Amygdala (tissue), 56 donors: ENCODE data around the gene ZNF554.
A peak's percentile ranks its signal among the peaks of the same experiment; 100 is the strongest.

Source experiments
- DNase-seq, 56 donors: peaks; one replicate each; lab custom pipeline; 2025; lab: John Stamatoyannopoulos, UW

The ZNF554 gene

DNA sequence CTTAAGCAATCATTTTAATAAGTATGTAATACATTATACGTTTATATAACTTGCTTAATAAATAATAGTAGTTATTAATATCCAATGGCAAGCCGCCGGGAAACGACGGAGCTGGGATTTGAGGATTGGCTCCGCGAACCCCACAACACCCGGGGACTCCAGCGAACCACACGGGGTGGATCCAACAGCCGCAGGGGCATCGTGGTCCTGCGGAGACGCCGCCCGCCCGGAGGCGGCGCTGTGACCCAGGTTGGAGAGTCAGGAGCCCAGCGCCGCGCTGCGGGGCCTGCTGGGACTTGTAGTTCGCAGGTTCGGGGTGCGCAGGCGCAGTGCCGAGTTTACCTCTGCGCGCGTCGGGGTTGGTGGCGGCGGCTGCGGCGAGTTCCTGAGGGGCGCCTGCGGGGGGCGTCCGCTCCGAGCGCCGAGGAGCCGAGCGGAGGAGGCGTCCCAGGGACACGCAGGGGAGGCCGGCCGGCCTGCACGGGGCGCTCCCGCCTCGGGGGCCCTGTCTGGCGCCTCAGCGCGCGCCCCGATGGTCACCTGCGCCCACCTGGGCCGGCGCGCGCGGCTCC, at the start of gene ZNF554:
ZNF554 (plus strand) TSS at position 329 of the 572 bp plus-strand sequence; CDS start at position 533, 204 bp downstream.
- DNase-seq = peak; percentile 58 to 96 (median 87)

DNA sequence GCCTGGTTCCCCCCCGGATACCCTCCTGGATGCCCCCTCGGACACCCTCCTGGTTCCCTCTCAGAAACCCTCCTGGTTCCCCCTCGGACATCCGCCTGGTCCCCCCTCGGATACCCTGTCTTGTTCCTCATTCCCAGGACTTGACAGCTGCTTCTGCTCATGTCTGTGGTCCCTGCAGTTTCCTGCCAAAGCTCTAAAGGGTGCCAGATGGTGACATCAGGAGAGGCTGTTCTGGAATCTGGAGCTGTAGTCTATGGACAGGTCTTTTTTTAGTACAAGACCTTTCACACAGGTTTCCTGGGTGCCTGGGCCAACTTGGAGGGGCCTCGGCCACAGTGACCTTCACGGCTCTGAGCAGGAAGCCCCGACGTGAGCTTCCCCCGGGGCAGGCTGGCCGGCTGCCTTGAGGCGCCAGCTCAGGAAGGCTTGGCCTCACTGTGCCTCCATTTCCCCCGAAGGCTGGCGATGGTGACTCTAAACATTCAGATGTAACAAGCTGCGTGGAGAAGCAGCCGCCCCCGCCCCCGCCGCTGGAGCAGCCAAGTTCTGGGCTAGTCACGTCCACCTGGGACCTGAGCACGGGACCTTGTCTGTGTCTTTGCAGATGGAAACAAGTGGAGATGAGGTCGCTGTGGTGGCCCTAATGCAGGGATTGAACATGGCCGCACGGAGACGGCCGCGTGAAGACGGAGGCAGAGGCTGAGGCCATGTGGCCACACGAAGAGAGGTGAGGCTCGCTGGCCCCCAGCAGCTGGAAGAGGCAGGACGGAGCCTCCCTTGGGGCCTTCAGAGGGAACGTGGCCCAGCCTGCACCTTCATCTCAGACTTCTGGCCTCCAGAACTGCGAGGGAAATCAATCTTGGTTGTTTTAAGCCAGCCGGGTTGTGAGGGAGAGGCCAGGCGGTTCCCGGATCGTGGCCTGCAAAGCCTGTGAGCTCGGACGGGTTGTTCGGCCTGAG, 49.3 kb upstream of the ZNF554 start:
- peak in 22 of 56 donors; percentile 6 to 50 (median 26) for DNase-seq

DNA sequence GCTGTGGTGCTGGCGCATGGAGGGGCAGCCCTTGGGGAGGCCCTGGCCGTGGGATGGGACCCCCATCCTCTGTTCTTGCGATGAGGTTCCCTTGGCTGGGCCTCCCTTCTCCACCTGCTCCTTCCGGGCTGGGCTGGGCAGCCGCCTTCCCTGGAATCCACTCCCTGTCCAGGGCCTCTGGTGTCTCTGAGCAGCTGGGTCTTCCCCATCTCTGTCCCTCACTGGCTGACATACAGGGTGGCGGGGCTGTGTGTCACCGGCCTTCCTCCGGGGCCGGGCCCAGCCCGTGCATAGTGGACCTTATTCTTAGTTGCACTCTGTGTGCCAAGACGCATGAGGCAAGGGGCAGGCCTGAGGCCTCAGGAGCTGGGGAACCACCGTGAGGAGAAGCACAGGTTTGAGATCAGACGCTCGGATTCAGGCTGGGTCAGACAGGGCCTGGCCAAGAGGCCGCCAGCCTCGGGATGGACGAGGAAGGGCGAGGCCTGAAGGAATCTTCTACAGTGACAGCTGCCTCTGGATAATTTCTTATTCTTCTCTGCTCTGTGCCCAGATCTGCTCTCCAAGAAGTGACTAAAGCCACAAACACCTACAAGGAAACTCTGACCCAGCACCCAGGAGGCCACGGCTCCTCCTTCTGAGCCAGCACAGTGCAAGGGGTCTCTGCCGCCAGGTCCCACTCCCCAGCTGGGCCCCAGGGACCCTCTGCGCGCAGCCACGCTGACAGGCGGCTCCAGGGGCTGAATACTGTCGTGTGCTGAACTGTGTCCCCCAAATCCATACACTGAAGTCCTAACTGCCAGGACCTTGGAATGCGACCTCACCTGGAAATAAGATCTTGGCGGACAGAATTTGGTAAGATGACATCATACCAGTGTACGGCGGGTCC, 47.6 kb upstream of the ZNF554 start:
- no peak for DNase-seq

DNA sequence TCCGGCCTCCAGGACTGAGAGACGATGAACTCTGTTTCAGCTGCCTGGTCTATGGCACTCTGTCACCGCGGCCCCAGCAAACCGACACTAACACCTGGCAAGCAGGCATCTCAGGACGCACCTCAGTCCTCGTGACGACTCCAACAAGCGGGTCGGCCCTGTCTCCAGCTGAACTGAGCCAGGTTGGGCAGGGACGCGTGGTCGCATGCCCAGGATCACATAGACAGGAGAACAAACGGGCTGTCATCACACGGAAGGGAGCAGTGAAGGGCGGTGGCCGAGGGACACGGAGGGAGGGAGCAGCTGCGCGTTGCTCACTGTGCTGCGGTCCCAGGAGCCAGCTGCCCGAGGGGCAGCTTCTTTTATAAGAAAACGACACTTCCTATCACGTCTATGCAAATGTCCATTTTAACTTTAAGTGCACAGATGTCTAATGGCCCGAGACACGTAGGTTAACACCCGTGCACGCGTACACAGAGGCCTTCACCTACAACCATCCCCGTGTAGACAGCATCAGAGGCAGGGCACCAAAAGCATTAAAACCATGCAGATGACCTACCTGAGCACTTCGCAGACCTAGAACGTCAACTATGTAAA, 45.5 kb upstream of the ZNF554 start:
- no peak for DNase-seq

DNA sequence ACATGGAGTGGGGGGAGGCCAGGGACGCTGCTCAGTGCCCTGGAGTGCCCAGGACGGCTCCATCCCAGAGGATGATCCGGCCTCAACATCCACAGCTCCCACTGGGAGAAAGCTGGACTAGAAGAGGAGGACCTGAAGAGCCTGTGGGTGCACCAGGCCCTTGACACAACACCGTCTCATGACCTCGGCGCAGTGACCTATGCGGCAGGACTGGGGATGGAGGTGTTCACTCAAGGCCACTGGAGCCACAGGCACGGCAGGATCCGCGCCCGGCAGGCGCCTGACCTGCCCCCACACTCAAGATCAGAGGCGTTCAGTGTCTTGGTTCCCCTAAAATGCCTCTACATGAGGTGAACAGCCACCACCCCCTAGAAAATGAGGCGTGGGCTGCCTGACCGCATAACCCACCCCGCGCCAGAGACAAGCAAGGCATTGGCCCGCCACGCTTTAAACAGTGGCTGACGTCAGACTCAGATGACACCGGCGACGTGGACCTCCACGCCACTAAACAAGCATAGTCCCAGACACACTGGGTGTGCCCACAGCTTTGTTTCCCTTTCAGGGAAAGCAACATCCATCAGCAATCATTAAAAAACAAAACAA, 44.6 kb upstream of the ZNF554 start:
- peak in 14 of 56 donors; percentile 13 to 57 (median 26) for DNase-seq

DNA sequence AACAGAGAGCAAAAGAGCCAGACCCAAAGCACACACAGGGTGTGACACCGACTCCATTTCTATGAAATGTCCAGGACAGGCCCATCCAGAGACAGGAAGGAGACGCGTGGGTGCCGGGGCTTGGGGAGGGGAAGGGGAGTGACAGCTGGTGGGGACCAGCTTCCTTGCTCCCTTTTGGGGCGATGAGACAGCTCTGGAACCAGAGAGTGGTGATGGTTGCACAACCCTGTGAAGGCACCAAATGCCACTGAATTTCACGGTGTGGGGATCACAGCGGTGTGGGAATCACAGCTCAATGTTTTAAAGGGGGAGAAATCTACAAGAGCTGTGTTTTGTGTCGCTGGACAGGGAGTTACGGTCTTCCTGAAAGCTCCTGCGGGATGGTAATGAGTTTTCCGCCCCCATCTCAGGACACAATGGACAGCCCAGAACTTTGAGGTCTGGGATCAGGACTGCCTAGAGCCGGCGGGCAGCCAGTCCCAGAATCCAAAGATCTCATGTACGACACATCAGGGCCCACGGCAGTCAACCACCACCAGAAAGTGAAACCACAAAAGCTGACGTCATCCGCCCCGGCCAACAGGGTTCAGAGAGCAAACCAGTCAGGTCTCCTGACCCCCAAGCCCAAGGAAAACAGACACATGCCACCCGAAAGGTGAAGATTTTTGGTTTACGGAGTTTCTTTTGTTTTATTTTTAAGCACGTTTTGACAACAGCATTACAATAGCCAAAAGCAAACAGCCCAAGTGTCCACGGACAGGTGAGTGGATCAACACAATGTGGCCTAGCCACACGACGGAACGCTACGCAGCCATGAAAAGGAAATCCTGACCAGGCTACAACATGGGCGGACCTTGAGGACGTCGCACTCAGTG, 43.9 kb upstream of the ZNF554 start:
- DNase-seq = peak in 27 of 56 donors; percentile 4 to 57 (median 22)

DNA sequence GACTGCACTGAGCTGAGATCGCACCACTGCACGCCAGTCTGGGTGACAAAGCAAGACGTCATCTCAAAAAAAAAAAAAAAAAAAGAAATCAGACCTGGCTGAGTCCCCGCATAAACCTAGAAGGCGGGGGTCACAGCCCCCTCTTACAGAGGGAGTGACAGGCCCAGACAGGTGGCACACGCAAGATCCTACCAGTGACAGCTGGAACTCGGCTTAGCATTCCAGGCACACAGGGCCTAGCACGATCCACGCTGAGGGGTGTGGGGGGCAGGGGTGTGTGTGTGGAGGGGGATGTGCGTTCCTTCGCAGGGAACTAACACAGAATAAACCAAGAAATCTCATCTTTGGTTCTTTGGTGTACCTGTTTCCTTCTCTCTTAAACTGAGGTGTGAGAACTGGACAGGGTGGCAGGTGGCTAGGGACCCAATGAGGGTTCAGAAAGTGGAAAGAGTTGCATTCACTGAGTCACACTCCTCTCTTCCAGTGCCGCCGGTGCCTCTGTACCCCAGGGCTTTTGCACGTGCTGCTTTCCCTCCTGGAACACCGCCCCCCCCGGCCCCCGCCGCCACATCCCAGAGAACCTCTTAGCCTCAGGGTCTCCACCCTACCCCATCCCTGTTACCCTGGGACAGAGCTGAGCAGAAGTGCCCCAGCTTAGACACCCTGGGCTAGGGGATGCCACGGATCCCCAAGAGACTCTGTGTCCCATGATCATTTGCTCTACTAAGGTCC, 41.5 kb upstream of the ZNF554 start:
- DNase-seq = no peak

DNA sequence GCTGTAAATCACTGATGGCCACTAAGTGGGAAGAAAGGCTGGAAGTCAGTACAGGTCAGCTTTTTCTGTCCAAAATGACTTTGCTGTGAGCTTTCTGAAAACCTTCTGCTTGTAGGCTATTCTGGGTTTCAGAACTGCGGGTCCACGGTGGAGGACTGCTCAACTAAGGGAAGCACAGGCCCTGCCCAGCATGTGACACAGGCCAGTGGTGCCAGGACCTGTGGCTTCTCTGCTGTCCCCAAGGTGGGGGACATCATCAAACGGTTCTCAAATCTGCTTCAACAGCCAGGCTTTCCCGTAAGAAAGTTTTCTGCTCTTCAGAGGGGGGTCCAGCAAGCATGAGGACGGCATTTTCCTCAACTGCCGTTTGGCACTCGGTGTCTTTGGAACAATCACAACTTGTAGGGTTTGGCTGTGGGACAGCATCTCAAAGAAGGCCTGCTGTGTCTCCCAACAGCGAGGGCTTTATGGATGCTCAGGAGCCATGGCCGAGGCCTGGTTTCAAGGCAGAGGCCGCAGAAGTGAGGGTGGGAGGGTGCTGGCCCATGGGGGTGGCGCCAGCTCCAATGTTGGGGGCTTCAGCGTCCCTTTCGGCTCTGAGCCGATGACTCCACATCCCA, 40.4 kb upstream of the ZNF554 start:
- DNase-seq = peak in 47 of 56 donors; percentile 5 to 79 (median 54)

DNA sequence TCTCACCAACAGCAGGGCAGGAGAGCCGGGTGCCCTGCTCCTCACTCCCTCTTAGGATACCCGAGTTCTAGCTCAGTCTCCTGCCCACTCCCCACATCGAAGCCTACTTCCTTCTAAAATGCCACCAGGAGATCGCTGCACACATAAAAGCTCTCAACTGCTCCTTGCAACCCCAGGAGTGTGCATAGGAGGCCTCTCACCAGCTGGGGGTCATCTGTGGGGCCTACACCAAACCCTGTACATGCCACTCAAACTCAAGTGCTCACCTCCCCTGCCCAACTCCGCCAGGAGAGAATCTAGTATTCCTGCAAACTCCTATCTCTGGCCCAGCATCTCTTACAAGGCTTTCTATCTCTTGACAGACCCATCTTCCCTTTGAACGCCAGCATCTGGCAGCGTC, 39.4 kb upstream of the ZNF554 start:
- no peak for DNase-seq

DNA sequence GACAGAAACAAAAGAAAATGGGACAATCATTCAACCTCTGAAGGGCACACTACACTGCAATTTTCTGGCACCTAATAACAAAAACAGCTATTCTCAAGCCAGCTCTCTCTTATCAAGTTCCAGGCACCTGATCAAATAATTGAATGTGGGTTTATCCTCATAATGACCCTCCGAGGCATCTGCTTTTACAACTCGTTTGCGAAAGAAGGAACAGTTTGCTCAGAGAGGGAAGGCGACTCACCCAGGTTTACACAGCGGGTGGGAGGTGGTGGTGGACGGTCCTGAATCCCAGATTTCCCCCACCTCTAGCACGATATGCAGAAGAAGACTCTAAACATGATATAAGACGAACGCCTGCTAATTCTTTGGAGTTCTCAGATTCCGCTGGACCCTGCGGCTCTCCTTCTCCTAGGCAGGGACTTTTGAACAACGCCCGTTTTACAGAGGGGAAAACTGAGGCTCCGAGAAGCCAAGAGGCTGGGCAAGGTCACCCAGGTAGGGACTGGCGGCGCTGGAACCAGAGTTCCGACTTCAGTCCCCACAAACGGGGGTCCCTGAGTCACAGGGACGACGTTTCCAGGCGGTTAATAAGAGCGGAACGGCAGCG, 37.2 kb upstream of the ZNF554 start:
- no peak for DNase-seq

DNA sequence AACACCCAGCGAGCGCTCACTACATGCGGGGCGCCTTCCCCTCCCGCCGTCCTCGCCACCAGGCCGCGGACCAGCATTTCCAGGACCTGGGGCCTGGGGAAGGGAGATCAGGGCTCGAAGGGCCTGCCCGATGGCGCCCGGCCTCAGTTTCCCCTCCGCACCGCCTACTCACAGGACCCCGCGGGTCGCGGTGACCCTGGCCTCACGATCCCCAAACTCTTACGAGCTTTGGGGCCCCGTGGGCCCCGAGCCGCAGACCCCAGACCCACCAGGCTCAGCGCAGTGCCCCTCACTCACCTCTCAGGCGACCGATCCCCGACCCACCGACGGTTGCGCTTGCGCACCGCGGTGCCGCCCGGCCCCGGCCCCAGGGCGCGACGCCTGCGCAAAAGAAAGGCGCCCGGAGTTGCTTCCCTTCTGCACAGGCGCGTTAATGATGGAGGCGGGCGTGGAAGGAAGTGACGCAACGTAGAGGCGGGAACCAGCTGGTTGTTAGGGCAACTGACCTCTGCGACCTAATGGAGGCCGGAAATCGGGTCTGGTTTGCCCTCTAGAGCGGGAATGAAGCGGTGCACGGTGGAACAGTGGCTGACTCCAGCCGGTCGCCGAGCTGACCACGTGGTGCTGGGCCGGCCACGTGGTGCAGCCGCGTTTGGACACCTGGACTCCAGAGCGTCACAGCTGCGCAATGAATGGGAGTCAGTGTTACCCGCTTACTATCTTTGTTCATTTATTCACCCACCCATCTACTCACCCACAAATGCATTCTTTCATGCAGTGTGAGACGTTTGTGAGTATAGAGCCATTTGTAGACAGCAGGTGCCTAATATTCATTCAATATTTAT, 36.5 kb upstream of the ZNF554 start, which contains the start of gene SGTA:
SGTA (minus strand) TSS at position 338 of the 845 bp plus-strand sequence. CDS start 14,205 bp downstream, outside the sequence.
- DNase-seq = peak; percentile 76 to 99 (median 98)

DNA sequence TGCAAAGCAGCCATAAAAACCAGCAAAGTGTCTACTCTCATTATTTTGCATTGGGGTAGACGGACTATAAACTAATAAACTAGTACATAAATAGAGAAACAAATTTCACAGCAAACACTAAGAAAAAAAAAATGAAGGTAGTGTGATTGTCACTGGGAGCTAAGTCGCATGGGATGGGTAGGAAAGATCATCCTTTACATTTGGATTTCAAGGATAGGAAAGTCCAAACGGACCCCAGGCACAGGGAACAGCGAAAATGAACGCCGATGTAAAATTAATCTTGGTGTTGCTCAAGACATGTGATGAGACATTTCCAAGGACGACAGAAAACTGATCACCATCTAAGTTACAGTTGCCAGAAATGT, 35.9 kb upstream of the ZNF554 start:
- no peak for DNase-seq

DNA sequence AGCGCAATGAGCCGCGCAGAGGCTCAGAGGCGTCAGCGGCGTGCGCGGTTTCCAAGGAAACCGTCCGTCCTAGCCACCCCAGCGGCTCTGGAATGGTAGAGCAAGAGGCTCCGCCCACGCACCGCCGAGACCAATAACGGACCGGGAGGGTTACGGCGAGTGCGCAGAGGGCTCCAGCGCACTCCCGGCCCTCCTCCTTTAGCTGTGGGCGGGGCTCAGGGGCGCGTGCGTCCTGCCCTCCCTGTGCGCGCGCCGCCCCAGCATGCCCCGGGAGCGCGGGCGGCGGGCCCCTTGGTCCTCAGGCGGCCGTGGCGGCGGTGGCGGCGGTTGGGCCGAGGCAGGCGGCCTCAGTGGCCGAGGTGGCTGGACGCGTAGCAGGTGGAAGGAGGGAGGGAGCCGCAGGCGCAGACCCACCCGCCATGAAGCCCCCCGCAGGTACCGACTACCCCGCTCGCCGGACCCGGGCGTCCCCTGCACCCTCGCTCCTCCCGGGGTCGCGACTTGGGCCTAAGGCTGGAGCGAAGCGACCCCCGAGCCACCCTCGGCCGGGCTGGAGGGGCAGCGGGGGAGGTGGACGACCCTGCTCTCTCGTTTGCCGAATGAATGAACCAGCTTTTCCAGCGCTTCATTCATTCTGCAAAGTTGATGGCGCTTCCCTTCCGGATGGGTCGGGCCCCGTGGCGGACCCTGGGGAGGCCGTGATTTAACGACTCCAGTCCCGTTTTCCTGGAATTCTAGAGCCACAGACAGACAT, 34.2 kb upstream of the ZNF554 start, which contains the start of gene THOP1:
THOP1 (plus strand) TSS at position 260 of the 754 bp plus-strand sequence; CDS start at position 420, 160 bp downstream.
- DNase-seq = peak; percentile 24 to 99 (median 96)

DNA sequence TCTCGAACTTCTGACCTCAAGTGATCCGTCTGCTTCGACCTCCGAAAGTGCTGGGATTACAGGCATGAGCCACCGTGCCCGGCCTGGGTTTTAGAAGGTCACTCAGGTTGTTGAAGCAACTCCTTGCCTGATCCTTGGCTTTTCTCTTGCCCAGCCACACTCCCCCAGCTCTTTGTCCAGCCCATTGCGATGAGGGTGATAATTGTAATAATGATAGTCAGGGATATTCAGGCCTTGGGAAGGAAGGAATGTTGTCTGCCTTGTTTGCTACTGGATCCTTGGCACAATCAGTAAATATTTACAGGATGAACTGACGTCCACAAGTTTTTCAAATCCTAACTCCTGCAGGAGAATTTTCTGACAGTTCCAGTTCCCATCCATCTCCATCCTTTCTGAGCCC, 32.6 kb upstream of the ZNF554 start:
- no peak for DNase-seq

DNA sequence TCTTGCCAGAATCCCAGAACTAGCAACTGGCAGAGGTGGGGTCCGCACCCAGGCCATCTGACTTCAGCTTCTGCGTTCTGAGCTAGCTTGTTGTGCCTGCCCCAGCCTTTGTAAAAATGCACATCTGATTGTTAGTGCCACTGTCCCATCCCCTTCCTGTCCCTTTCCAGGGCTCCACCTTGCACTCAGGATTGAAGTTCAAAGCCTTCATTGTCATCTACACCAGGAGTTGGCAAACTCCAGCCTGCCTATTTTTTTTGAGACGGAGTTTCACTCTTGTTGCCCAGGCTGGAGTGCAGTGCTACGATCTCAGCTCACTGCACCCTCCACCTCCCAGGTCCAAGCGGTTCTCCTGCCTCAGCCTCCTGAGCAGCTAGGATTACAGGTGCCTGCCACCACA, 31.4 kb upstream of the ZNF554 start:
- no peak for DNase-seq
